ENCODE results near the gene MAJIN. TPM values are rescaled to one million over a fixed set of nuclear protein-coding genes. Genes with fewer than 3 reads are reported as not detected.

The MAJIN gene
- total and polyA plus RNA-seq, 9 of the 15 experiments (the other 6 are each of a cell fraction or from before 2014, with no cell fraction given): 0.17 to 0.83 (median 0.24) TPM; not detected in 2

DNA sequence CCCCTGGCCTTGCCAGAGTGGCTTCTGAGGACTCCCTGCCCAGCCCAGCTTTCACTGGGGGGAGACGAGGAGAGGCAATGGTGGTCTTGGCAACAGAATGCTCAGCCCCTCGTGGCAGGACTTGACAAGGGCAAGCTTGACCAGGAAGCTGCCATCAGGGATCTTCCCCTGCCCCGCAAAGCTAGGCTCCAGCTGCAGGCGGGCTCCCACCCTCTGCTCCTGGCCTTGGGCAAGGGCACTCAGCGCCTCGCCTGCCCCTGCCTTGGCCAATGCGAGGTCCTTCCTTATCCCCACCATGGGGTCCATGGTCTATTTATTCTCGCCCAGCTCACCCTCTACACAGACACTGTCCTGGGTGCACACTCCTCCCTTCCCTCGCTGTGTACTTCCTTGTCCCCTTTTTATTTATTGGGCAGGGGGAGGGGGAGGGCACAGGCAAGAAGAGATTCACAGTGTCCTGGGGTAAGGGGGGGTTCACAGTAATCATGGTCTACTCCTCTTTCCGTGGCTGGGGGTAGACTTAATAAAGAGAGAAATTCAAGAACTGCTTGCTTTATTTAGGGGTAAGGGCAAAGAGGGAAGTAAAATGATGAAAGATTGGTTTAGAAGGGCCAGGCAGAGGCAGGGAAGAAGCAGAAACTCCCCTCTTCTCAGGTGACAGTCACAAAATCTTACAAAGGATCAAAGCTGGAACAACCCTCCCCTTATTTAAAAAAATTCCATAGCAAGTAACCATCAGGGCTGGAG lies 37.8 kb downstream of the MAJIN start:
- H3K4me3 ChIP-seq: no peak overlapping the region
- H3K27me3 ChIP-seq (ENCODE audit: control insufficient read depth in 2 of 2, insufficient read depth in 2 of 2, low read length in 2 of 2): no peaks in the 10 kb centered on the region
- no peak overlapping the region for H2AFZ ChIP-seq (ENCODE audit: low read depth, low read length)
- FAIRE-seq (no peak), DNase-seq (ENCODE audit: extremely low read depth in 1 of 4, low spot score in 3 of 4) (no peak), ATAC-seq (no peak)
- intact Hi-C loops (cut with micrococcal nuclease) (no loop called here), in situ Hi-C loops (cut with MboI) (no loop called here)
- H3K9ac ChIP-seq (ENCODE audit: insufficient read depth in 1 of 2, low read depth in 2 of 2, low read length in 2 of 2): peak overlapping the region in 1 of 2 experiments; percentile 82; a peak in 2 of 4 replicates
- ChIA-PET CTCF (ENCODE audit: low intra/inter-chr PET ratio) (no interaction called here), POLR2A (interaction anchor here (0.6 to 1.9 kb wide), 2 partner anchors 10 to 112 kb away, joined by 3 to 14 read pairs; partner anchors contain the start of gene PPP2R5B)
- H3K4me2 ChIP-seq (ENCODE audit: insufficient read depth, low read length): no peak overlapping the region
- H3K9me1 ChIP-seq (ENCODE audit: control insufficient read depth, insufficient read depth, low read length): no peaks in the 10 kb centered on the region
- H4K20me1 ChIP-seq (replicated peaks; ENCODE audit: control insufficient read depth, insufficient read depth, low read length): no peaks in the 10 kb centered on the region; the same call in 1 of the 2 replicates
- H3K9me3 ChIP-seq (replicated peaks; ENCODE audit: control insufficient read depth, insufficient read depth, low read depth, low read length): no peaks in the 10 kb centered on the region
- no peak overlapping the region for H3K27ac ChIP-seq (ENCODE audit: extremely low read depth, low read depth, low read length)
- WGBS (ENCODE audit: insufficient coverage, low coverage, missing lambda C conversion rate): 59% methylated on average over 9 of the region's 10 CpGs
- peaks cover 8 to 28% of the 10 kb centered on the region in 2 experiments; a peak in 4 of 5 replicates for H3K4me1 ChIP-seq (replicated peaks in 1 of 2; ENCODE audit: control insufficient read depth in 2 of 2, insufficient read depth in 2 of 2, low read length in 2 of 2)
- no peaks in the 10 kb centered on the region for H3K79me2 ChIP-seq (ENCODE audit: control insufficient read depth, insufficient read depth, low read length)
- no TSS peak for BruUV-seq (replicated peaks)
- H3K36me3 ChIP-seq (ENCODE audit: control insufficient read depth, insufficient read depth, low read length): peaks cover 7% of the 10 kb centered on the region; the same call in 1 of the 3 replicates
- TF ChIP-seq NCOA4 (IDR thresholded peaks at IDR 0.05; ENCODE audit: partially characterized antibody) (no peak), ZNF551 (CRISPR knock-in tag; IDR thresholded peaks at IDR 0.05) (no peak), TCF7 (IDR thresholded peaks at IDR 0.05; ENCODE audit: borderline replicate concordance) (no peak), ZNF668 (CRISPR knock-in tag; IDR thresholded peaks at IDR 0.05) (no peak), RNF2 (IDR thresholded peaks at IDR 0.05) (no peak), ZNF507 (tag; conservative IDR thresholded peaks at IDR 0.05) (no peak), RAD51 (IDR thresholded peaks at IDR 0.05; ENCODE audit: borderline replicate concordance, low read depth) (no peak), NR3C1 (CRISPR knock-in tag; IDR thresholded peaks at IDR 0.05) (no peak), RBM39 (optimal IDR thresholded peaks at IDR 0.05; ENCODE audit: low read depth, low read length) (no peak), MECOM (CRISPR knock-in tag; IDR thresholded peaks at IDR 0.05) (no peak)
- TF ChIP-seq, protein P1, sequence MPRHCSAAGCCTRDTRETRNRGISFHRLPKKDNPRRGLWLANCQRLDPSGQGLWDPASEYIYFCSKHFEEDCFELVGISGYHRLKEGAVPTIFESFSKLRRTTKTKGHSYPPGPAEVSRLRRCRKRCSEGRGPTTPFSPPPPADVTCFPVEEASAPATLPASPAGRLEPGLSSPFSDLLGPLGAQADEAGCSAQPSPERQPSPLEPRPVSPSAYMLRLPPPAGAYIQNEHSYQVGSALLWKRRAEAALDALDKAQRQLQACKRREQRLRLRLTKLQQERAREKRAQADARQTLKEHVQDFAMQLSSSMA (CRISPR knock-in tag; IDR thresholded peaks at IDR 0.05): no peak
- TF ChIP-seq, protein P2, sequence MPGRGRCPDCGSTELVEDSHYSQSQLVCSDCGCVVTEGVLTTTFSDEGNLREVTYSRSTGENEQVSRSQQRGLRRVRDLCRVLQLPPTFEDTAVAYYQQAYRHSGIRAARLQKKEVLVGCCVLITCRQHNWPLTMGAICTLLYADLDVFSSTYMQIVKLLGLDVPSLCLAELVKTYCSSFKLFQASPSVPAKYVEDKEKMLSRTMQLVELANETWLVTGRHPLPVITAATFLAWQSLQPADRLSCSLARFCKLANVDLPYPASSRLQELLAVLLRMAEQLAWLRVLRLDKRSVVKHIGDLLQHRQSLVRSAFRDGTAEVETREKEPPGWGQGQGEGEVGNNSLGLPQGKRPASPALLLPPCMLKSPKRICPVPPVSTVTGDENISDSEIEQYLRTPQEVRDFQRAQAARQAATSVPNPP (IDR thresholded peaks at IDR 0.05; ENCODE audit: borderline replicate concordance, insufficient read depth, insufficient read length): no peak
- TF ChIP-seq, protein P3, sequence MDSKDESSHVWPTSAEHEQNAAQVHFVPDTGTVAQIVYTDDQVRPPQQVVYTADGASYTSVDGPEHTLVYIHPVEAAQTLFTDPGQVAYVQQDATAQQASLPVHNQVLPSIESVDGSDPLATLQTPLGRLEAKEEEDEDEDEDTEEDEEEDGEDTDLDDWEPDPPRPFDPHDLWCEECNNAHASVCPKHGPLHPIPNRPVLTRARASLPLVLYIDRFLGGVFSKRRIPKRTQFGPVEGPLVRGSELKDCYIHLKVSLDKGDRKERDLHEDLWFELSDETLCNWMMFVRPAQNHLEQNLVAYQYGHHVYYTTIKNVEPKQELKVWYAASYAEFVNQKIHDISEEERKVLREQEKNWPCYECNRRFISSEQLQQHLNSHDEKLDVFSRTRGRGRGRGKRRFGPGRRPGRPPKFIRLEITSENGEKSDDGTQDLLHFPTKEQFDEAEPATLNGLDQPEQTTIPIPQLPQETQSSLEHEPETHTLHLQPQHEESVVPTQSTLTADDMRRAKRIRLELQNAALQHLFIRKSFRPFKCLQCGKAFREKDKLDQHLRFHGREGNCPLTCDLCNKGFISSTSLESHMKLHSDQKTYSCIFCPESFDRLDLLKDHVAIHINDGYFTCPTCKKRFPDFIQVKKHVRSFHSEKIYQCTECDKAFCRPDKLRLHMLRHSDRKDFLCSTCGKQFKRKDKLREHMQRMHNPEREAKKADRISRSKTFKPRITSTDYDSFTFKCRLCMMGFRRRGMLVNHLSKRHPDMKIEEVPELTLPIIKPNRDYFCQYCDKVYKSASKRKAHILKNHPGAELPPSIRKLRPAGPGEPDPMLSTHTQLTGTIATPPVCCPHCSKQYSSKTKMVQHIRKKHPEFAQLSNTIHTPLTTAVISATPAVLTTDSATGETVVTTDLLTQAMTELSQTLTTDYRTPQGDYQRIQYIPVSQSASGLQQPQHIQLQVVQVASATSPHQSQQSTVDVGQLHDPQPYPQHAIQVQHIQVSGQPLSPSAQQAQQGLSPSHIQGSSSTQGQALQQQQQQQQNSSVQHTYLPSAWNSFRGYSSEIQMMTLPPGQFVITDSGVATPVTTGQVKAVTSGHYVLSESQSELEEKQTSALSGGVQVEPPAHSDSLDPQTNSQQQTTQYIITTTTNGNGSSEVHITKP (IDR thresholded peaks at IDR 0.05; ENCODE audit: partially characterized antibody): peak; percentile 64
- TF ChIP-seq, protein P4, sequence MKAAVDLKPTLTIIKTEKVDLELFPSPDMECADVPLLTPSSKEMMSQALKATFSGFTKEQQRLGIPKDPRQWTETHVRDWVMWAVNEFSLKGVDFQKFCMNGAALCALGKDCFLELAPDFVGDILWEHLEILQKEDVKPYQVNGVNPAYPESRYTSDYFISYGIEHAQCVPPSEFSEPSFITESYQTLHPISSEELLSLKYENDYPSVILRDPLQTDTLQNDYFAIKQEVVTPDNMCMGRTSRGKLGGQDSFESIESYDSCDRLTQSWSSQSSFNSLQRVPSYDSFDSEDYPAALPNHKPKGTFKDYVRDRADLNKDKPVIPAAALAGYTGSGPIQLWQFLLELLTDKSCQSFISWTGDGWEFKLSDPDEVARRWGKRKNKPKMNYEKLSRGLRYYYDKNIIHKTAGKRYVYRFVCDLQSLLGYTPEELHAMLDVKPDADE (conservative IDR thresholded peaks at IDR 0.05; ENCODE audit: control insufficient read depth, low read depth, low read length): no peak
- TF ChIP-seq, protein P5, sequence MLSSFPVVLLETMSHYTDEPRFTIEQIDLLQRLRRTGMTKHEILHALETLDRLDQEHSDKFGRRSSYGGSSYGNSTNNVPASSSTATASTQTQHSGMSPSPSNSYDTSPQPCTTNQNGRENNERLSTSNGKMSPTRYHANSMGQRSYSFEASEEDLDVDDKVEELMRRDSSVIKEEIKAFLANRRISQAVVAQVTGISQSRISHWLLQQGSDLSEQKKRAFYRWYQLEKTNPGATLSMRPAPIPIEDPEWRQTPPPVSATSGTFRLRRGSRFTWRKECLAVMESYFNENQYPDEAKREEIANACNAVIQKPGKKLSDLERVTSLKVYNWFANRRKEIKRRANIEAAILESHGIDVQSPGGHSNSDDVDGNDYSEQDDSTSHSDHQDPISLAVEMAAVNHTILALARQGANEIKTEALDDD (IDR thresholded peaks at IDR 0.05): no peak

All from K562 (cell line).